HG03558 (cell line): Measurements from ENCODE around the gene CCNT2.
A peak's percentile ranks its signal among the peaks of the same experiment; 100 is the strongest.
"Not testable (repeated sequence)": the region's sequence is repeated elsewhere in the genome, so short reads cannot be mapped to it uniquely, and the experiment has no call there.

Source experiments
- ATAC-seq: cut with Tn5 transposase; IDR thresholded peaks from one replicate; pipeline ENCODE4 v1.9.1; 2021; ENCODE audit warnings: moderate number of reproducible peaks; ENCODE audit not compliant: unreplicated experiment; ENCODE audit errors: extremely low read depth

CCNT2 gene

DNA sequence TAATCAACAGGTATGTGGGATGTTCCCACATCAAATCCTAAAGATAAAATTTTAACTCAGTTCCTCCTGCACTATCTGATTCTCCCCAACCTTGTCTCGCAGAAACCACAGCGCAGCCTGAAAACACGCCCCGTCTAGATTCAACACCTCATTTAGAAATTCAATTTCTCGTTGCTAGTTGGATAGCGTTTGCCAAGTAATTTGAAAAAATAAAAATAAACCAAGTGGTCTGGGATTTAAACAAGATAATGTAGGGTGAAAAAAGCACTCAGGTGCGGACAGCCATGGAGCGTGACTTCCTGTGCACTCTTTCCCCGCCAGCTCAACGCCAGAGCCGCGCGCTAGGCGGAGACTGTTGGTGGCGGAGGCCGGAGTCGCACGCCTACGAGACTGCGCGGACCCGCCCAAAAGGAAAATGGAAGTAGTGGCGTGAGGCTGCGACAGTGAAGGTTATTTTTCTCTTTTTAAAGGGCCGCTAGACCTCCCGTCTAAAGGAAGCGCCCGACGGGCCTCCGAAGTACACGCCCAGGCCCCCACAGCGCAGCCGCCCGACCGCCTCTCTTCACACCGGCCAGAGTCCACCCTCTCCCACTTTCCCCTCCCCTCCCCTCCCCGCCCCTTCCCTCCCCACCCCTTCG lies 615 bp upstream of the CCNT2 start:
- ATAC-seq: peak; percentile 58

DNA sequence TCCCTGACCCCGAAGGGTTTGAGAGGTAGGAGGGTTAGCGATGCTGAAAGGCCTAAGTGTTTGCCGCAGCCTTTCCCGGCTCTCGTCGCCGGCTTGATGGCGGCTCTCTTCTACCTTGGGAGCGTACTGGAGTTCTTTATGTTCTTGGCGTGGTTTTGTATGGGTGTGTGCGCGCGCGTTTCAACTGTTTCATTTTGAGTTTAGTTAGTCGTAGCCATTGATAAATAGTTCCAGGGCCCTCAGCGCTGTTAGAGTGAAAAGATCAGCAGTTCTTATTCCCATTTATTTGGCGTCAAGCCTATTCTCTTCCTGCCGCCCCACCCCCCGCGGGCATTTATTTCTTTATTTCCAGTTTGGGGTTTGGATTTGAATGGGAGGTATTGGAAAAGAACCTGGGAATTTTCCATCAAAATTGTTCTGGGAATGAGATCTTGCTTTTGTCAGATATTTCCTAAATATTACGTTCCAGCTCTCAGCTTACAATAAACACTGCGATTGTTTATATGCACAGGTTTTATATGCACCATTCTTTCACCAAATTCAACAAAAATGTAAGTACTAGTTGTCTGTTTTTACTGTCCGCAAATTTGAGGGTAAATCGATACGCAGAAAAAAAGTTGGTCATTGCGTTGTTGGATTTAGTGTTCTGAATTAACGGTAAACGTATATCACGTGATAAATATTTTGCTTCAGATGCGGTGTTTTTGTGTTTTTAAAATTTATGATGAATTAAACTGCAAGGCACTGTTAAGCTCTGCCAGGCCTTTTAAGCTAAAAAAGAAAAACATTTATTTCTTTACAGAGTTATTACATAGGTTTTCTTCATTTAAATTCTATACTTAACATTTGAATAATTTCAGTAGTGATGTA lies 954 bp downstream of the CCNT2 start:
- no peak for ATAC-seq

DNA sequence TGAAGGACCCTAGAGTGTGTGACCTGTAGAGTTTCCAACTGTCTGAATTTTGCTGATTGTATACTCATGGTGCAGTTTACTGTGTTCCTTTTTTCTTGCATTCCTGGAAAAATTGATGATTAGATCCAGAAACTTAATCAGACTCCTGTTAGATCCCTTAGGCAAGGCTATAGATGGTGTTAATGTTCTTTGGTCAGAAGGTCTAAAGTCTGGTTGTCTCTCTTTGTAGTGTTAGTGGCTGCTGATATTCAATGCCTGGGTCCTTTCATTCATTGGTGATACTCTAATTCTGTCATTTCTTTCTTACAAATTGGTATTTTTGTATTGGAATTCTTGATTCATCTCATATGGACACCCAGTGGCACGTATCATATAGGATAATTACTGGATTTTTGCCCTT lies 6.3 kb downstream of the CCNT2 start:
- no peak for ATAC-seq

DNA sequence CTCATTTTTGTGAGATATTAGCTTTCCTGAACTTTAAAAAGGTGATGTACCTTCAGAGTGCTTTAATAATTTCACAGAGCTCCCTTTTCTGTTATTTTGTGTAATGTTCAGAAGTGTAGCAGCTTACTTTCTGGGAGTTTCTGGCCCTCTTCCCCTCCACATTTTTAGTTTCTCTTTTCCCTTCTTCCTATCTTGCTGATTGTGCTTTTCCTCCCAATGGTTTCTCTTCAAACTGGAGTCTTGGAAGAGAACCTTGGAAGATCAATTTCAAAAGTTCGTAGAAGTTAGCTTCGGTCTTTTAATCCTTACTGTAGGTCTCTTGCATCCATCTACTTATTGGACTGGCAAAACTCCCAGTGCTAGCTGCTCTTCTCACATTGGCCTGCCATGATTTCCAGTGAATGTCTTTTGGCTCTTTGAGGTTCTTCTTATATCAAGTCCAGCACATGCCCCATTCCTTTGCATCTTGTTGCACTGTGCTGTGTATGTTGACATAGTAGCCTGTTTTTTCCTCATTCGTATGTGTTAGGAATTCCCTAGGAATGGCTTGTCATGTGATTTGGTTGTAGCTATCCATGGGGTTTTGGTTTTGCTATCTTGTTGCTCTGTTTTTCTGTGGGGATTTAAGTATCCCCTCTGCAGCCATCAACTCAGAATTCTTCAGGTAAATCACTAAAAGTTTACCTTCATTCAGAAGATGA lies 7.8 kb downstream of the CCNT2 start:
- ATAC-seq: no peak

DNA sequence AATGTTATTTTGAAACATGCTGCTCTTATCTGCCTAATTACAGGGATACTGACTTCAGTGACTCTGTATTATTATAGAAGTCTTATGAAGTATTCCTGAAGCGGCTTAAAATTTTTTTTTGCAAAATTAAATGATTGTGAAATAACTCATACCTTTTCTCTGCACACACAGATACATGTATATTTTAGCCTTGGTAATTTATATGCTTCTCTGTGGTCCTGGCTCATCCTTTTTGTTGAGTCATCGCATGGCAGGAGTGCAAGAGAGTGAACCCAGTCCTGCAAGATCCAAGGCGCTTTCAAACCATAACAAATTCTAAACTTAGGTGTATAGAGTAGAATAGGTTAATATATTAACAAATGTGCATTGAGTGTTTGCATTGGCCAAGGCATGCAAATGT lies 8.6 kb downstream of the CCNT2 start:
- no peak for ATAC-seq

DNA sequence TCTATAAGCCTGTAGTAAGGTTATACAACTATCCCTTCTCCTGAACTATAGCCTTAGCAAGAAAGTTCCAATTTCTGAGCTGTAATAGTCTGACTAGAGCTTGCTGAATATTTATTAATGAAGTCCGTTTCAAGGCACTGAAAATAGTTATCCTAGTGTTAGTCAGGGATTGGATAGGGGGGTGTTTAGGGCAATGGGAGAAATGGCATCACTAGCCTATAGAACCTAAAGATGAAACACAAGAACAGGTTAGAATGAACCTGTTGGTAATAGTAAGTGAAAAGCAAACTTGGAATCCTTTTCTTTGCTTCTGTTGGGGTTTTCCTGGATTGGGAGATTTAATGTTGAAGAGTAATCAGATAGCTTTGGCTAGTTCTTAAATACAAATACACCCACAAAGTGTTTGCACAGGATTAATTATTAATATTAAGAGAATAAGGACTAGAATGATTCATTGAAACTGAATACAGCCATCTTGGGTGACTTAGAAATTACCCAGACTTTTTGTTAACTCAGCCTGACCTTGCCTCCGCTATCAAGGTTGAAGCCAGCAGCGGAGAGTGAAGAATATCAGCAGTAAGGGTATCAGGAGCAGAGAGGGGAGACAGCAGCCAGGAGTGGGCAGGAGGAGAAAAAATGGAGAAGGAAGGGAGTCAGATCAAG lies 14.4 kb downstream of the CCNT2 start:
- no peak for ATAC-seq

DNA sequence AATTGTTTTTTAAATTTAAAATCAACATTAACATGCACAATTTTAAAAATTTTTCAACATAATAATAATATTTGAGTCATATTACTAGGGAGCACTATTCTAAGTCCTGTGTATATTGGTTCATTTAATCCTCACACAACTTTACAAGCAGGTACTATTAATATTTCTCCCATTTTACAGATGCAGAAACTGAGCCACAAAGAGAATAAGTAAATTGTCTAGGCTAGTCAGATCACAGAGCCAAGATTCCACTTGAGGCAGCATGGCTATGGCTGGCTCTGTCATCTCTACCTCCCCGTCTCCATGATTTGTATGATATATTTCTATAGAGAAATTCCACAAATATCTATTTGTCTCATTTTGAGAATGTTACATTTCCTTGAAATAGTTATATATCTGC lies 15.1 kb downstream of the CCNT2 start:
- ATAC-seq: no peak

DNA sequence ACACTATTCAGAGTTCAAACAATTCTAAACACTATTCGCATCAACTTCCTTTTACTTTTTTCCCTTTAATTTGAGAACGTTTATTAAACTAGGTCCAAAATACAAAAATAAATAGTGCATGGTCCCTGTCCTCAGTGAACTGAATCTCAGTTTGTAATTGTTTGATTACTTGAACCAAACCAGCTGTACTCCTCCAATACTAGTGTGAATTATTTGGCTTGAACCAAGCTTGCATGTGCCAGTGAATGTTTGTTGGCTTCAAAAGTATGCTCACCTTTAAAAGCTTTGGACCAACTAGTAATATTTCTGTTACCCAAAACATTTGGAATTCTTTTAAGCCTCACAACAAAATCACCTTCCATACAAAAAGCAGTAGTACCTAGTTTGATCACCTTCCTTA lies 15.5 kb downstream of the CCNT2 start:
- ATAC-seq: no peak

DNA sequence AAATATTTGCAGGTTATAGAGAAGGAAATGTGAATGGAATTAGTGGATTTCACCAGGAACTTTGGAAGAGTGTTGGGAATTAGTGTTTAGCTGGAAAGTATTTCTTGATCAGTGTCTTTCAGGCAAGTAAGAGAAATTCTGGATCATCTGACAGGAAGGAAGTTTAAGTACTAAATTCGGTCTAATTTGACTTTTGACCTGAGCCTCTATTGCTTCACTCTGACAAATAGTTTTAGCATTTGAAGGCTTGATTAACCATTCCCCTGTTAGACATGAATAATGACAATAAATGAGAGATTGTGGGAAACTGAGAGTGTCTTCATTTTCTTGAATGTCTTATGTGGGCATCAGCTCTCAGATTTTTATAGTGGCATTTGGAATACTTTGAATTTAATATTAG lies 16.0 kb downstream of the CCNT2 start:
- ATAC-seq: no peak

DNA sequence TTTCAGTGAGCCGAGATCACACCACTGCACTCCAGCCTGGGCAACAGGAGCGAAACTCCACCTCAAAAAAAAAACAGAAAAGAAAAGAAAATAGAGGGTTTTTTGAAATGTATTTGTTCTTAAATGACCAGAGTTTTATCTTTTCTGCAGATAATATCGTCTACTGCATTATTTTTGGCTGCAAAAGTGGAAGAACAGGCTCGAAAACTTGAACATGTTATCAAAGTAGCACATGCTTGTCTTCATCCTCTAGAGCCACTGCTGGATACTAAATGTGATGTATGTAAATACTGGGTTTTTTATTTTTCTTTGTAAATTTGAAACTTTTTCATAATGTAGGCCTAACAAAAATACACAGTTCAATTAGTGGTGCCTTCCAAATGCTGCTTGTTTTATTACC lies 18.1 kb downstream of the CCNT2 start:
- ATAC-seq: no peak

DNA sequence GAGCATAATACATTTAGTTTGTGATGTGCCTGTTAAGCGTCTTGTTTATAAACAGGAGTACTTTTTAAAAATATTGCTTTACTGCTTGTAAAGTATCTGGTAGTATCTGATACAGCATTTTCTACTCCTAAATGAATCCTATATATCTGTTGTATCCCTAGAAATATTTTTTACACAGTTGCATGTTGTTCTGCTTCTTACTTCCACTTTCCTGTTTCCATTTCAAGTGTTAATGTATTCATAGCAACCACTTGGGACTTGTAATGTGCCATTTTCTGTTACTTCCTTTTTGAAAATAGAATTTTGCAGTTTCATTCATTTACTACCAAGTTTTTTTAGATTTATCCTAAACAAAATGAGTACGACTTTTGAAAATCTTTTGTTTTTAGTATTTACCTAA lies 24.9 kb downstream of the CCNT2 start:
- peak; percentile 67 for ATAC-seq

DNA sequence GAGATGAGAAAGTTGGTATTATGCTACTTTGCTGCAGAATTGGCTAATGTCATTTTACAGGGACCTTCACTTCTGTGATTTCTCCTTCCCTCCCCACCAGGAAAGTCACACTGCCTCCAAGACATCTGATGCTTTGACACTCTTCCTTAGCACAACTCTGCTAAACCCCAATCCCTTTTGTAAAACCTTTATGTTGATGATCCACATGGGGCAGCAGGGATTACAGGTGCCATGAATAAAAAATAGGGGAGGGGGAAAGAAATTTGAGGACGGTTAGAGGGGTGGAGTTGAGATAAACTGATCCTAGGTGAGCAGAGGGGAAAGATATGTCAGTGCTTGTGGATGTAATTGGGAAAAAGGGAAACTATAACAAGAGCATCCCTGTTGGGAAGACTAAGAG lies 26.4 kb downstream of the CCNT2 start:
- no peak for ATAC-seq

DNA sequence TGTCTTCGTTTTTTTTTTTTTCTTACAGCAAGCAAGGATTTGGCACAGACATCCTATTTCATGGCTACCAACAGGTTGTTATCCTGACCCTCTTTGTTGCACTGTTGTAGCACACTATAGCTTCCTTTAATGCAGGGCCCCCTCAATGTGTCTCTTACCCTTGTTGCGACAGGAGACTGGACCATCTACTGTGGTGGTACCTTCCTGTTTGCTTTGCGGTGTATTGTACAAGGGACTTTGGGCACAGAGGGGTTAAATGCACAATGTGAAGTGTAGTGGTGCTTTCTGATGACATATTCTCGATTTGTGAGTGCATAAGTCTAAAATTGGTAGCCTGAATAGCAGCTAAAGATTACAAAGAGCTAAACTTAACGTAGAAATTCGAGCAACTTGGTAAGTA lies 27.5 kb downstream of the CCNT2 start:
- ATAC-seq: no peak

DNA sequence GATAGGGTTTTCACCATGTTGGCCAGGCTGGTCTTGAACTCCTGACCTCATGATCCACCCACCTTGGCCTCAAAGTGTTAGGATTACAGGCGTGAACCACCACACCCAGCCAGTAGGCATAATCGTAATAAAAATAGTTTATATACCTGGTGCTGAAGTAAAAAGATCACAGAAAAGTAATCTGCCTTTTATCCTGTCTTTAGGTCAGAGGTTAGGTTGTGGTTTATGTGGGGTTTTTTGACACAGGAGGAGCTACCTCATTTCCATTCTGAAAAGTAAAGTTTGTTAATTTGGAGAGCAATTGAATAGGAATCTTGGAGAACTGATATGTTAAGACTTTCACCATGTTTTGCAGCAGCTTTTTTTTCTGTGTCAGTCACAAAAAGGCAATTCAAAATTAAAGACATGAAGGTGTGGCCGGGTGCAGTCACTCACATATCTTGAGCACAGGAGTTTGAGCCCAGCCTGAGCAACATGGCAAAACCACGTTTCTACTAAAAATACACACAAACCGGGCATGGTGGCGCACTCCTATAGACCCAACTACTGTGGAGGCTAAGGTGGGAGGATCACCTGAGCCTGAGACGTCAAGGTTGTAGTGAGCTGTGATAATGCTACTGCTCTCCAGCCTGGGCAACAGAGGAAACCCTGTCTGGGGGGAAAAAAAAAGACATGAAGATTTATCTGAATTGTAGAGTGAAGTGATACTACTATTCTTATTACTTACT lies 31.5 kb downstream of the CCNT2 start:
- no peak for ATAC-seq

DNA sequence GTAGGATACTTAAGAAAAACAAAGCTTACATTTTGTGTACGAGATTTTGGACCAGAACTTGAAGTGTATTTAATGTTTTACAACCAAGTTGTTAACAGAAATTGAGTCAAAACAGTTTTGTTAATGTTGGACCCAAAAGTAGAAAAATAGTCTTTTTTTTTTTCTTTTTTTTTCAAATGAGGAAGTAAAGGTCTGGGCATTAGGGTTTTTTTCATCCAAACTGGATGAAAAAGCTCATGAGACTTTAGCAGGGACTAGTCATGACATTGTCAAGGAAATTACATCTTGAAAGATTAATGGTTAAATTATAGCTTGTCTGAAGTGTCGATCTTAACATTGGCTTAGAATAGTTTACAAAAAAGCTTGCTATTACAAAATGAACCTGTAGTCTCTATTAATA lies 32.3 kb downstream of the CCNT2 start:
- ATAC-seq: no peak

DNA sequence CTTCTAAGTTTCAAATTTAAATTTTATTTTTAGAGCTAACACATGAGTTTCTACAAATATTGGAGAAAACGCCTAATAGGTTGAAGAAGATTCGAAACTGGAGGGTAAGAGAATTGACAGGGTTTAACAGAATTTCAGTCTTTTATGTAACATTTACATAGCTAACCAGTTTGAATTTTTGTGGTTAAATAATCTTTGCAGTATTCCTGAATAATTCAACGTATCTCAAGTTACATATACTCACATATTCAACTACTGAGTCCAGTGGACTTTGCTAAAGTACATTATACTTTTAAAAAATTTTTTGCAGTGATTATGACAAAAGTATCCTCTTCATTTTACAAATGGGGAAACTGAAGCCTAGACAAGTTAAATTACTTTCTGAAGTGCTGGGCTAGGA lies 34.0 kb downstream of the CCNT2 start:
- no peak for ATAC-seq

DNA sequence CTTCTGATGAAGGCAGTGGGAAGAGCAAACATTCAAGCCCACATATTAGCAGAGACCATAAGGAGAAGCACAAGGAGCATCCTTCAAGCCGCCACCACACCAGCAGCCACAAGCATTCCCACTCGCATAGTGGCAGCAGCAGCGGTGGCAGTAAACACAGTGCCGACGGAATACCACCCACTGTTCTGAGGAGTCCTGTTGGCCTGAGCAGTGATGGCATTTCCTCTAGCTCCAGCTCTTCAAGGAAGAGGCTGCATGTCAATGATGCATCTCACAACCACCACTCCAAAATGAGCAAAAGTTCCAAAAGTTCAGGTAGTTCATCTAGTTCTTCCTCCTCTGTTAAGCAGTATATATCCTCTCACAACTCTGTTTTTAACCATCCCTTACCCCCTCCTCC lies 35.4 kb downstream of the CCNT2 start:
- no peak for ATAC-seq

DNA sequence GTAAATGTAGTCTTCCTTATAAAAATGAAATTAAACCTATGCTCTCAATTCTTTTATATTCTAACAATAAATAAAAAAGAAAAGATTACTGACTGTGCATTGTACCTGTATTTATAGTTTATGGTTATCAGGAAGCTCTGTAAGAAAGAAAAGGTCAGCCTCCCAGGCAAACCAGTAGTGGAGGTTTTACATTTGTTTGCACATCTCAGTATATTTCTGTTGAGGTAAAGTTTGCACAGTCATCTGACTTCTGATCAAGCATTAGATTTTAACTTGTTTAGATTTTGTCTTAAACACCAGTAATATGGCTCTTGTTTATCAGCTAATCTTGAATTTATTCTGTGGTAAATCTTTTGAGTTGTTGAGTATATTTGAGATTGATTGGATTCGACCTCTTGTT lies 37.1 kb downstream of the CCNT2 start:
- no peak for ATAC-seq

DNA sequence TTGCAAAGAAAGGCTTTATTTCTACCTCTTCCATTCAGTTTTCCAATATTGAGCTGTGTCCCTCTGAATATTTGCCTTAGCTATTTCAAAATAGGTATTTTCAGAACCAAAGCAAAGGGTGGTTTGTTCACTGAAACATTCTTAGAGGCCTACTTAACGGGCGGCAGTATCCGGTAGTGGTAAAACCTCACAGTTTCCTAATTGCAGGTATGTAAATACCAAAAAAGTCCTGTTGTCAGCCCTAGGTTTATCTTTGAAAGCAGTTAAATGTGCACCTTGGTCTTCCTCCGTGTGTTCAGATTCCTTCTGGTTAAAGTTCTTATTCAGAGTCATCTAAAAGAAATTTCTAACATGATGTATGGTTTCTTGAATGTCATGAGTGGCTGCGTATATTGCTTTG lies 38.9 kb downstream of the CCNT2 start:
- ATAC-seq: no peak

DNA sequence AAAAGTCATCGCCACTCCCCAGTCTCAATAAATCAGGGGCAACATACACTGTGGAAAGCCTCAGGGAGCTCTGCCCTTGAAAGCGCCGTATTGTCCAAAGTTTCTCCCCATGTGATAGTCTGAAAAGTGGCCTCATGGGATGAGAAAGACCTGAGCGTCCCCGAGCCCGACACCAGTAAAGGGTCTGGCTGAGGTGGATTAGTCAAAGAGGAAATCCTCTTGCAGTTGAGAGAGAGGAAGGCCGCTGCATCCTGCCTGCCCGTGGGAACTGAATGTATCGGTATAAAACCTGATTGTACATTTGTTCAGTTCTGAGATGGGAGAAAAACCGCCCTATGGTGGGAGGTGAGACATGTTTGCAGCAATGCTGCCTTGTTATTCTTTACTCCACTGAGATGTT lies 48.5 kb downstream of the CCNT2 start:
- not testable (repeated sequence) for ATAC-seq
